GM06990 (cell line): ENCODE data around the gene APBA3.

Experiments used
- DNase-seq: peaks from one replicate; pipeline ENCODE4 v3.0.0-alpha.2; 2011; ENCODE audit not compliant: insufficient read length; ENCODE audit errors: extremely low read depth
- H3K27me3 ChIP-seq: replicated peaks from 2 replicates; pipeline ENCODE4 v1.6.0; 2011; ENCODE audit warnings: low read length; ENCODE audit not compliant: control insufficient read depth, insufficient read depth
- H3K36me3 ChIP-seq: 2 replicates; pipeline ENCODE4 v1.5.1; 2011; ENCODE audit warnings: low read length; ENCODE audit not compliant: control insufficient read depth, insufficient read depth
- H3K4me3 ChIP-seq: replicated peaks from 2 replicates; pipeline ENCODE4 v1.5.1; 2011; ENCODE audit warnings: low read depth, mild to moderate bottlenecking, control low read depth, low read length
- CTCF ChIP-seq: IDR thresholded peaks from 2 replicates; pipeline ENCODE4 v1.5.1; 2011; ENCODE audit warnings: low read length, control low read depth, mild to moderate bottlenecking, inconsistent platforms; ENCODE audit not compliant: insufficient read depth, poor library complexity, severe bottlenecking

The APBA3 gene

GRCh38 chr19:3723110-3723488 lies 38.4 kb downstream of the APBA3 start:
- no peak overlapping the region for H3K4me3 ChIP-seq
- TF ChIP-seq CTCF, result no peak
- H3K27me3 ChIP-seq, result no peaks in the 10 kb centered on the region; the same call in 1 of the 2 replicates
- H3K36me3 ChIP-seq, result no peaks in the 10 kb centered on the region
- DNase-seq, result no peak

GRCh38 chr19:3722443-3723109 lies 38.9 kb downstream of the APBA3 start:
- Histone ChIP-seq H3K4me3 (no peak overlapping the region), H3K27me3 (no peaks in the 10 kb centered on the region; the same call in 1 of the 2 replicates), H3K36me3 (no peaks in the 10 kb centered on the region)
- DNase-seq, result no peak
- no peak for TF ChIP-seq CTCF

- DNase-seq, result no peak
- H3K36me3 ChIP-seq, result no peaks in the 10 kb centered on the region
- no peaks in the 10 kb centered on the region; the same call in 1 of the 2 replicates for H3K27me3 ChIP-seq
- no peak for TF ChIP-seq CTCF
- H3K4me3 ChIP-seq, result no peak overlapping the region
Measured at GRCh38 chr19:3721887-3722442, 39.5 kb downstream of the APBA3 start.

- H3K4me3 ChIP-seq, result no peak overlapping the region
- TF ChIP-seq CTCF, result no peak
- DNase-seq, result peak; percentile 90
Measured at GRCh38 chr19:3721131-3721886, 40.2 kb downstream of the APBA3 start.

GRCh38 chr19:3720349-3720917 lies 41.1 kb downstream of the APBA3 start:
- Histone ChIP-seq H3K4me3 (no peak overlapping the region), H3K27me3 (no peaks in the 10 kb centered on the region; the same call in 1 of the 2 replicates), H3K36me3 (no peaks in the 10 kb centered on the region)
- TF ChIP-seq CTCF, result no peak
- DNase-seq, result no peak

More at GRCh38 chr19:3721131-3721886, 40.2 kb downstream of the APBA3 start:
- Histone ChIP-seq H3K36me3 (no peaks in the 10 kb centered on the region), H3K27me3 (no peaks in the 10 kb centered on the region; the same call in 1 of the 2 replicates)
